ENCODE results near the gene GRID2. TPM values are rescaled to one million over a fixed set of nuclear protein-coding genes. Genes with fewer than 3 reads are reported as not detected.

GRID2 gene
- total RNA-seq, 2 donors from 2014 or later: not detected

GRCh38 chr4:93319041-93319440 lies 1015.3 kb downstream of the GRID2 start:
- DNase-seq: no peak
- H3K9me3 ChIP-seq: no peaks in the 10 kb centered on the region
- no peak overlapping the region for H3K9ac ChIP-seq (ENCODE audit: low read depth in 2 of 2, low read length in 2 of 2)
- H3K27ac ChIP-seq: no peak overlapping the region
- no peak overlapping the region for H3K4me3 ChIP-seq
- no peaks in the 10 kb centered on the region for H3K27me3 ChIP-seq
- intact Hi-C loops (cut with DNase I): no loop called here
- H3K36me3 ChIP-seq: no peaks in the 10 kb centered on the region
- TF ChIP-seq, protein P1, sequence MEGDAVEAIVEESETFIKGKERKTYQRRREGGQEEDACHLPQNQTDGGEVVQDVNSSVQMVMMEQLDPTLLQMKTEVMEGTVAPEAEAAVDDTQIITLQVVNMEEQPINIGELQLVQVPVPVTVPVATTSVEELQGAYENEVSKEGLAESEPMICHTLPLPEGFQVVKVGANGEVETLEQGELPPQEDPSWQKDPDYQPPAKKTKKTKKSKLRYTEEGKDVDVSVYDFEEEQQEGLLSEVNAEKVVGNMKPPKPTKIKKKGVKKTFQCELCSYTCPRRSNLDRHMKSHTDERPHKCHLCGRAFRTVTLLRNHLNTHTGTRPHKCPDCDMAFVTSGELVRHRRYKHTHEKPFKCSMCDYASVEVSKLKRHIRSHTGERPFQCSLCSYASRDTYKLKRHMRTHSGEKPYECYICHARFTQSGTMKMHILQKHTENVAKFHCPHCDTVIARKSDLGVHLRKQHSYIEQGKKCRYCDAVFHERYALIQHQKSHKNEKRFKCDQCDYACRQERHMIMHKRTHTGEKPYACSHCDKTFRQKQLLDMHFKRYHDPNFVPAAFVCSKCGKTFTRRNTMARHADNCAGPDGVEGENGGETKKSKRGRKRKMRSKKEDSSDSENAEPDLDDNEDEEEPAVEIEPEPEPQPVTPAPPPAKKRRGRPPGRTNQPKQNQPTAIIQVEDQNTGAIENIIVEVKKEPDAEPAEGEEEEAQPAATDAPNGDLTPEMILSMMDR (IDR thresholded peaks at IDR 0.05): no peak
- no peaks in the 10 kb centered on the region for H3K4me1 ChIP-seq

GRCh38 chr4:93320356-93320755 lies 1016.6 kb downstream of the GRID2 start:
- TF ChIP-seq, protein P1 (IDR thresholded peaks at IDR 0.05): no peak

DNA sequence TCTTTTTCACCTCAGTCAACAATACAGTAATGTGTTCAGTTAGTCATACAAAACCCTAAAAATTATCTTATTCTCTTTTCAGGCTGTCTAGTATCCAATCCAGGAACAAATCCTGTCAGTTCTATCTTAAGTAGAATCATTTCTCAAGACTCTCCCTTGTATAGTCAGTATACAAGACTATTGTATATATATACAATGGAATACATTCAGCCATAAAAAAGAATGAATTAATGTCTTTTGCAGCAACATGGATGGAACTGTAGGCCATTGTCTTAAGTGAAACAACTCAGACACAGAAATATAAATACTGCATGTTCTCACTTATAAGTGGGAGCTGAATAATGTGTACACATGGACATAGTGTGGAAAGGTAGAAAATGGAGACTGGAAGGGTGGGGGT lies 1023.6 kb downstream of the GRID2 start:
- intact Hi-C loops (cut with DNase I): no loop called here
- Histone ChIP-seq H3K27me3 (no peaks in the 10 kb centered on the region), H3K36me3 (no peaks in the 10 kb centered on the region), H3K9ac (ENCODE audit: low read depth in 2 of 2, low read length in 2 of 2) (no peak overlapping the region), H3K4me1 (no peaks in the 10 kb centered on the region), H3K27ac (no peak overlapping the region), H3K4me3 (no peak overlapping the region), H3K9me3 (no peaks in the 10 kb centered on the region)
- no peak for DNase-seq
- TF ChIP-seq, protein P1 (IDR thresholded peaks at IDR 0.05): no peak

More at GRCh38 chr4:93320356-93320755, 1016.6 kb downstream of the GRID2 start:
- intact Hi-C loops (cut with DNase I): no loop called here
- Histone ChIP-seq H3K9ac (ENCODE audit: low read depth in 2 of 2, low read length in 2 of 2) (no peak overlapping the region), H3K27ac (no peak overlapping the region), H3K4me1 (no peaks in the 10 kb centered on the region), H3K27me3 (no peaks in the 10 kb centered on the region), H3K9me3 (no peaks in the 10 kb centered on the region), H3K36me3 (no peaks in the 10 kb centered on the region), H3K4me3 (no peak overlapping the region)
- no peak for DNase-seq

DNA sequence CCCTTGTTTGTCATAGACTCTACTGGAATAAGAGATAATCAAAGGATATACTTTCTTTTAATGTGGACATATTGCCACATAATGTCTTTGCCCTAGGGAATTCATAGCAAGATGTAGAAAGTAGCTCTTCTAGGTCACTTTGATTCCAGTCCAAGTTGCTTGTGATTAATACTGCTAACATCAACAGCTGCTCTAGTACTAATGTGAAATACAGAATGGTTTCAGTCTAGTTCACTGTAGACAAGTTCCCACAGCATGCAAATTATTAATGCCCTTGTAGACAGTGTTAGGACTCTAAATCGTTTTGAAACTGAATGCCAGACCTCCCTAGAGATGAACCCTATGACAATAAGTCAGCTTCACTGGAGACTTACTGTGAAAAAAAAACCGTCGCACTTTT lies 1030.2 kb downstream of the GRID2 start:
- no peak for DNase-seq
- H3K27me3 ChIP-seq: no peaks in the 10 kb centered on the region
- intact Hi-C loops (cut with DNase I): no loop called here
- no peak overlapping the region for H3K4me3 ChIP-seq
- H3K4me1 ChIP-seq: no peaks in the 10 kb centered on the region
- no peaks in the 10 kb centered on the region for H3K36me3 ChIP-seq
- H3K9me3 ChIP-seq: no peaks in the 10 kb centered on the region
- H3K27ac ChIP-seq: no peak overlapping the region
- TF ChIP-seq, protein P1 (IDR thresholded peaks at IDR 0.05): no peak
- H3K9ac ChIP-seq (ENCODE audit: low read depth in 2 of 2, low read length in 2 of 2): no peak overlapping the region

GRCh38 chr4:93337196-93337595 lies 1033.4 kb downstream of the GRID2 start:
- Histone ChIP-seq H3K9ac (ENCODE audit: low read depth in 2 of 2, low read length in 2 of 2) (no peak overlapping the region), H3K4me1 (no peaks in the 10 kb centered on the region), H3K27me3 (no peaks in the 10 kb centered on the region), H3K36me3 (no peaks in the 10 kb centered on the region), H3K27ac (no peak overlapping the region), H3K9me3 (no peaks in the 10 kb centered on the region), H3K4me3 (no peak overlapping the region)
- intact Hi-C loops (cut with DNase I): no loop called here
- TF ChIP-seq, protein P1 (IDR thresholded peaks at IDR 0.05): no peak
- DNase-seq: no peak

DNA sequence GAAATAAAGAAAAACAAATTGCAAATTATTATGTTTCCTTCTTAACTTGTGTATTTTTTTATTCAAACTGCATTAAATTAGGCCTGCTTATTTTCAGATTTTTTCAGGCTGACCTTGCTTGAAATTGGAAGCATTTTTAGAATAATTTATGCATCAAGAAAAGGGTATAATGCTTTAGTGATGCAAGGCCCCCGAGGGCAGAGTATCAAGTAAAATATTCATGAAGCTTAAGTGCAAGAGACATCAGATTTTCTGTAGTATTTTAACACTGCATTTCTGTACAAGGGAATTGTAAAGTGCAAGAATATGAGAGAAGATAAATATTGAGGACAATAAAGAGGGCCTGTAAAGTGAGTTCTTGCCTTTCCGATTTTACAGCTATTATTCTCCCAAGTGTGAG lies 1039.0 kb downstream of the GRID2 start:
- intact Hi-C loops (cut with DNase I): no loop called here
- no peaks in the 10 kb centered on the region for H3K9me3 ChIP-seq

More for the DNA sequence above, 1039.0 kb downstream of the GRID2 start:
- H3K4me1 ChIP-seq: no peaks in the 10 kb centered on the region
- no peak for DNase-seq
- H3K9ac ChIP-seq (ENCODE audit: low read depth in 2 of 2, low read length in 2 of 2): no peak overlapping the region
- TF ChIP-seq, protein P1 (IDR thresholded peaks at IDR 0.05): no peak
- H3K27ac ChIP-seq: no peak overlapping the region
- H3K4me3 ChIP-seq: no peak overlapping the region
- no peaks in the 10 kb centered on the region for H3K27me3 ChIP-seq
- no peaks in the 10 kb centered on the region for H3K36me3 ChIP-seq
